SKM-1 treated with dmso at 0.1 percent for 144 hours (cell line): Measurements from ENCODE around the gene SLC30A9.

Experiments
- DNase-seq: peaks from one replicate; lab custom pipeline; 2025; ENCODE audit not compliant: unreplicated experiment; lab: John Stamatoyannopoulos, UW

Gene SLC30A9

DNA sequence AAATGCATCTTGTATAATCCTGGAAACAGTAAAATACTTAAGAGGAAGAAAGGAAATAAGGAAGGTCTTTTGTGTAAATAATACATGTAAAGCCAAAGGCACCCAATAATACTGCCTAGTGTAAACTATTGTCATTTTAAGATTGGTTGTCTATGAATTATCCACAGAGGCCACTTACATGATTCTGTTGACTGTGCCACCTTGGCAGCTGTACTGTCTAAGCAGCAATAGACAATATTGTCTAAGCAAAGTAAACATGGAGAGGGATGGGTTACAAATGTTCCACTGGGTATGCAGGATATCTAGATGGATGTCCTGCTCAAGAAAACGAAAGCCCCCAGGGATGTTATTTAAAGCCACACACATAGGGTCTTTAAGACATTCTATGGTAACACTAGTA is 142.7 kb downstream of the SLC30A9 start:
- no peak for DNase-seq

DNA sequence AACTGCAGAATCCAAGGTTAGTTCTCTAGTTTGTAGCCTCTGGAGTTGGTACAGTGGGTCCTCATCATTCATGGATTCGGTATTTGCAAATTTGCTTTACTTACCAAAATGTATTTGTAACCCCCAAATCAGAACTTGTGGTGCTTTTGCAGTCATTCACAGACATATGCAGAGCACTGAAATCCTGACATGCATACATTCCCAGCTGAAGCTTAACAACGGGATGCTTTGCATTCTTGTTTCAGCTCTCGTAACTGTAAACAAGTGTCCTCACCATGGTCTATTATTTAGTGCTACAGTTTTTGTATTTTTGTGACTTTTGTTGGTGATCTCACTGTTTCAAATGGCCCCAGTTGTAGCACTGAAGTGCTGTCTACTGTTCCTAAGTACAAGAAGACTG is 146.0 kb downstream of the SLC30A9 start:
- no peak for DNase-seq
